Kidney epithelial cell (primary cell): ENCODE data around the gene FAM110A. TPM values are rescaled to one million over a fixed set of nuclear protein-coding genes. Genes with fewer than 3 reads are reported as not detected.

Source experiments
- DNase-seq: peaks from one replicate; pipeline ENCODE4 v3.0.0-alpha.2; 2010; ENCODE audit warnings: low read depth
- H3K27me3 ChIP-seq: 2 replicates; pipeline ENCODE4 v1.6.0; 2011; ENCODE audit warnings: low read length; ENCODE audit not compliant: control insufficient read depth, insufficient read depth
- H3K36me3 ChIP-seq: 2 replicates; pipeline ENCODE4 v1.5.1; 2011; ENCODE audit warnings: low read length; ENCODE audit not compliant: control insufficient read depth, insufficient read depth
- H3K4me3 ChIP-seq: 2 replicates; pipeline ENCODE4 v1.5.1; 2011; ENCODE audit warnings: low read depth, mild to moderate bottlenecking, control low read depth, low read length
- CTCF ChIP-seq: IDR thresholded peaks from 2 replicates; pipeline ENCODE4 v1.5.1; 2011; ENCODE audit warnings: mild to moderate bottlenecking, moderate library complexity, low read length, control low read depth, inconsistent platforms; ENCODE audit not compliant: insufficient read depth, poor library complexity, severe bottlenecking
- total RNA-seq: library from RNA; depleted of rRNA; stranded (reverse); fragments of >200 nt; gene quantifications from 2 replicates; pipeline ENCODE4 v1.2.3, GENCODE V29; 2015

The FAM110A gene
- total RNA-seq, 1 donor from 2014 or later: 6.2 TPM

- no peak for TF ChIP-seq CTCF
- Histone ChIP-seq H3K36me3 (no peaks in the 10 kb centered on the region), H3K4me3 (no peak overlapping the region), H3K27me3 (peaks cover 2% of the 10 kb centered on the region)
- DNase-seq: no peak
These were observed 10.6 kb upstream of the FAM110A start for GRCh38 chr20:822651-823573.

GRCh38 chr20:823574-823902 lies 10.0 kb upstream of the FAM110A start:
- Histone ChIP-seq H3K36me3 (no peaks in the 10 kb centered on the region), H3K27me3 (peaks cover 2% of the 10 kb centered on the region), H3K4me3 (no peak overlapping the region)
- DNase-seq: no peak
- no peak for TF ChIP-seq CTCF

- Histone ChIP-seq H3K36me3 (no peaks in the 10 kb centered on the region), H3K4me3 (no peak overlapping the region), H3K27me3 (peaks cover 2% of the 10 kb centered on the region)
- no peak for TF ChIP-seq CTCF
- no peak for DNase-seq
These were observed 9.0 kb upstream of the FAM110A start for GRCh38 chr20:824490-824889.

GRCh38 chr20:824916-825315 lies 8.6 kb upstream of the FAM110A start:
- Histone ChIP-seq H3K27me3 (no peaks in the 10 kb centered on the region), H3K36me3 (no peaks in the 10 kb centered on the region), H3K4me3 (no peak overlapping the region)
- no peak for TF ChIP-seq CTCF
- no peak for DNase-seq

- Histone ChIP-seq H3K27me3 (no peaks in the 10 kb centered on the region), H3K4me3 (no peak overlapping the region), H3K36me3 (no peaks in the 10 kb centered on the region)
- no peak for DNase-seq
- no peak for TF ChIP-seq CTCF
These were observed 7.6 kb upstream of the FAM110A start for GRCh38 chr20:825710-826421.
